ENCODE measurements around the gene SCUBE1. TPM values are rescaled to one million over a fixed set of nuclear protein-coding genes. Genes with fewer than 3 reads are reported as not detected.

SCUBE1 gene
- total and polyA plus RNA-seq, 2 donors, result 0.30 to 0.52 TPM

DNA sequence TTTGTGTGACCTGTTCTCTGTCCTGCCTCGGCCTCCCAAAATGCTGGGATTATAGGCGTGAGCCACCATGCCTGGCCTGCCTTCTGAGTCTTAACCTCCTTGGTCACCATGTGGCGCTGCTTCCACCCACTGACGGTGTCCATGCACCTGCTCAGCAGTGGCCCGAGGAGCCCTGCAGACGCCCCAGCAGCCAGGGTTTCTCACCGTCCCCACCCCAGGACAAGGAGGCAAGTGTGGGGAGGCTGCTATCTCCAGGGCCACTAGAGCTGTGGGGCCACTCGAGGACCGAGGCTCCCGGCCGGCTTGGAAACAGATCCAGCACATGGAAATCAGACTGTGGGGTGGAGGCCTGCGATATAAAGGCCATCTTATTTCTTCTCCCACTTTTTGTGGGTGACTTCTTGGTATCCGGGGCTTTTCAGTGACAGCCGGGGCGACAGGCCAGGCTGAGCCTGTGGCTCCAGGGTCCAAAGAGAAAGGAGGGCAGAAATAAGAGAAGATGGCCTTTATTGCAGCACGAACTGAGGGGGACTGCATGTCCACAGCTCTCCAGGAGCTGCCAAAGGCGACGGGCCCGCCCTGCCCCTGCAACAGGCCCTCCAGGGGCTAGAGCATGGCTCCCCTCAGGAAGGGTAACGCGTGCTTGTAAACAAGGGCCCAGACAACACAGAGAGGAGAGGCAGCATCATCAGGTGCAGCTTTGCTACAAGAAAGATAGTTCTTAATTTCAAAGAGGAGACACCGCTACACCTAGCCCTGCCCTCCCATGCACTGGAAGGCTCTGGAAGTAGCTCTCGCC is 176.8 kb downstream of the SCUBE1 start:
- peaks cover 2 to 21% of the 10 kb centered on the region in 2 donors for H3K27me3 ChIP-seq (ENCODE audit: control insufficient read depth in 2 of 2, insufficient read depth in 1 of 2, low read length in 1 of 2)
- peaks cover 0 to 7% of the 10 kb centered on the region in 2 donors for H3K4me1 ChIP-seq (ENCODE audit: control insufficient read depth in 2 of 2, insufficient read depth in 2 of 2, low read length in 2 of 2)
- WGBS, result 94% methylated on average over 23 of the region's 23 CpGs
- no peak for DNase-seq (ENCODE audit: low read depth in 6 of 9, low spot score in 9 of 9)
- H3K4me3 ChIP-seq (ENCODE audit: low read length in 2 of 2), result no peak overlapping the region
- H3K27ac ChIP-seq (ENCODE audit: low read depth in 1 of 2, low read length in 1 of 2), result no peak overlapping the region
- peaks cover 14 to 33% of the 10 kb centered on the region in 2 donors for H3K36me3 ChIP-seq (ENCODE audit: control insufficient read depth in 2 of 2, insufficient read depth in 2 of 2, low read length in 1 of 2)
- H3K9me3 ChIP-seq (ENCODE audit: control insufficient read depth in 2 of 2, insufficient read depth in 1 of 2, low read length in 1 of 2), result peaks cover 0 to 3% of the 10 kb centered on the region in 2 donors

DNA sequence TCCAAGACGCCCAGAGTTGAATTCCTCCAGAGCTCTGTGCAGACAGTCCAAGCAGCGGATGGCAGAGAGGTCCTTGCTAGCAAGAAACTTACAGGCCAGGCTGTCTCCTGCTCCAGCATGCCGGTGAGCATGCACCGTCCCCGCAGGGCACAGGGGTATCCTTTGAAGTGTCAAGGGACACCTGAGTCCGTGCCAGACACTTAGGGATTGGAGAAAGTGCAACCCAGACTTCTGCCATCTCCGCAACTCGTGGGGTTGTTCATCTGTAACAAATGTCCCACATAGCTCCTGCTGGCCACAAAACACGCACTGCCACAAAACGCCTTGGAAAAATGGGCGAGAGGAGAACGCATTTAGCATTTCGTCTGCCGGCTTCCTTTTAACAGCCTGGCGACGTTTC is 178.5 kb downstream of the SCUBE1 start:
- no peak overlapping the region for H3K4me3 ChIP-seq (ENCODE audit: low read length in 2 of 2)
- H3K27me3 ChIP-seq (ENCODE audit: control insufficient read depth in 2 of 2, insufficient read depth in 1 of 2, low read length in 1 of 2), result peaks cover 2 to 21% of the 10 kb centered on the region in 2 donors
- peaks cover 0 to 3% of the 10 kb centered on the region in 2 donors for H3K9me3 ChIP-seq (ENCODE audit: control insufficient read depth in 2 of 2, insufficient read depth in 1 of 2, low read length in 1 of 2)
- H3K27ac ChIP-seq (ENCODE audit: low read depth in 1 of 2, low read length in 1 of 2), result no peak overlapping the region
- H3K4me1 ChIP-seq (ENCODE audit: control insufficient read depth in 2 of 2, insufficient read depth in 2 of 2, low read length in 2 of 2), result peaks cover 0 to 7% of the 10 kb centered on the region in 2 donors
- 46% methylated on average over 16 of the region's 16 CpGs for WGBS
- no peak for DNase-seq (ENCODE audit: low read depth in 6 of 9, low spot score in 9 of 9)
- peaks cover 8 to 22% of the 10 kb centered on the region in 2 donors for H3K36me3 ChIP-seq (ENCODE audit: control insufficient read depth in 2 of 2, insufficient read depth in 2 of 2, low read length in 1 of 2)

DNA sequence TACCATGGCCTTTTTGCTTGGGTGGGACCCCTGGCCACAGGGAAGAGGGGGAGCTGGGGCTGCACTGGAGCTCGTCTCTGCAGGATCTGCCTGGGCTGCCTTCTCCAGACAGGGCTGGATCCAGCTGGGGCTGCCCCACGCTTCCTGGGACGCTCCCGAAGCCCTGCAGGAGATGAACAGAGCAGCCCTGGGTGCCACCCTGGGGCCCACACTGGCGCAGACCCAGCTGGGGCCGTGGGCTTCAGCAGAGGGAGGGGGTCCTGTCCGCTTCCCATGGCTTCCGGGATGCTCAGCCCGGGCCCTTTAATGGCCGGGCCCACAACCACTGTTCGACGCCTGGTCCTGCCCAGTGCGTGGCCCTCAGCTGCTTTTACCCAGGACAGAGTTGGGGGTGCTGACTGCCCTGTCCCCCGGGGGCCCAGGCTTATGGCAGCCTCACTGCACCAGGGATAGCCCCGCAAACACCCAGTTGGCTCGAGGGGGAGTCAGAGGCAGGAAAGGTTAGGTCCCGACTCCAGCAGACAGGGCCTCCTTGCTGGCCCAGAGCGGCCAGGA is 179.9 kb downstream of the SCUBE1 start:
- Histone ChIP-seq H3K4me3 (ENCODE audit: low read length in 2 of 2) (no peak overlapping the region), H3K36me3 (ENCODE audit: control insufficient read depth in 2 of 2, insufficient read depth in 2 of 2, low read length in 1 of 2) (peaks cover 8 to 11% of the 10 kb centered on the region in 2 donors)

DNA sequence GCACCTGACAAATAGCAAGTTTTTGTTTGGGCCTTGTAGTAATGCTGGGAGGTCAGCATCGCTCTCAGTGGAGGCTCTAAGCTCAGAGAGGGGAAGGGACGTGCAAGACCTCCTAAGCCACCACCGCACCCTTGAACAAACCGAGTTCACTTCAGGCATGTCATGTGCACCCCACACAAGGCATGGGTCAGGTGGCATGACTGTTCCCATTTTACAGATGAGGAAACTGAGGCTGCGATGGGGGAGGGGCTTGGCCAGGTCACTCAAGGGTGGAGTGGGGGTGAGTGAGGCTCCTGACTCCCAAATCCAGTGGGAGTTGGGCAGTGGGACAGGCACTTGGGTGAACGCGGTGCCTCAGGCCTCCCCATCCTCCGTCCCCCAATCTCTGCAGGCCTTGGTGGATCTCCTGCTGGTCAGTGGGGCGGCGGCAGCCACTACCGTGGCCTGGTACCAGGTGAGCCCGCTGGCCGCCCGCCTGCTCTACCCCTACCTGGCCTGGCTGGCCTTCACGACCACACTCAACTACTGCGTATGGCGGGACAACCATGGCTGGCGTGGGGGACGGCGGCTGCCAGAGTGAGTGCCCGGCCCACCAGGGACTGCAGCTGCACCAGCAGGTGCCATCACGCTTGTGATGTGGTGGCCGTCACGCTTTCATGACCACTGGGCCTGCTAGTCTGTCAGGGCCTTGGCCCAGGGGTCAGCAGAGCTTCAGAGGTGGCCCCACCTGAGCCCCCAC is 180.6 kb downstream of the SCUBE1 start:
- H3K9me3 ChIP-seq (ENCODE audit: control insufficient read depth in 2 of 2, insufficient read depth in 1 of 2, low read length in 1 of 2), result peaks cover 0 to 3% of the 10 kb centered on the region in 2 donors
- no peak for DNase-seq (ENCODE audit: low read depth in 6 of 9, low spot score in 9 of 9)
- H3K4me1 ChIP-seq (ENCODE audit: control insufficient read depth in 2 of 2, insufficient read depth in 2 of 2, low read length in 2 of 2), result peaks cover 0 to 7% of the 10 kb centered on the region in 2 donors
- H3K4me3 ChIP-seq (ENCODE audit: low read length in 2 of 2), result no peak overlapping the region
- H3K36me3 ChIP-seq (ENCODE audit: control insufficient read depth in 2 of 2, insufficient read depth in 2 of 2, low read length in 1 of 2), result peaks cover 2 to 8% of the 10 kb centered on the region in 2 donors
- peaks cover 2 to 21% of the 10 kb centered on the region in 2 donors for H3K27me3 ChIP-seq (ENCODE audit: control insufficient read depth in 2 of 2, insufficient read depth in 1 of 2, low read length in 1 of 2)
- no peak overlapping the region for H3K27ac ChIP-seq (ENCODE audit: low read depth in 1 of 2, low read length in 1 of 2)
- WGBS, result 98% methylated on average over 24 of the region's 24 CpGs

More for the DNA sequence above, 179.9 kb downstream of the SCUBE1 start:
- Histone ChIP-seq H3K27me3 (ENCODE audit: control insufficient read depth in 2 of 2, insufficient read depth in 1 of 2, low read length in 1 of 2) (peaks cover 2 to 21% of the 10 kb centered on the region in 2 donors), H3K27ac (ENCODE audit: low read depth in 1 of 2, low read length in 1 of 2) (no peak overlapping the region), H3K9me3 (ENCODE audit: control insufficient read depth in 2 of 2, insufficient read depth in 1 of 2, low read length in 1 of 2) (peaks cover 0 to 3% of the 10 kb centered on the region in 2 donors), H3K4me1 (ENCODE audit: control insufficient read depth in 2 of 2, insufficient read depth in 2 of 2, low read length in 2 of 2) (peaks cover 0 to 7% of the 10 kb centered on the region in 2 donors)
- 95% methylated on average over 18 of the region's 18 CpGs for WGBS
- DNase-seq (ENCODE audit: low read depth in 6 of 9, low spot score in 9 of 9), result no peak

DNA sequence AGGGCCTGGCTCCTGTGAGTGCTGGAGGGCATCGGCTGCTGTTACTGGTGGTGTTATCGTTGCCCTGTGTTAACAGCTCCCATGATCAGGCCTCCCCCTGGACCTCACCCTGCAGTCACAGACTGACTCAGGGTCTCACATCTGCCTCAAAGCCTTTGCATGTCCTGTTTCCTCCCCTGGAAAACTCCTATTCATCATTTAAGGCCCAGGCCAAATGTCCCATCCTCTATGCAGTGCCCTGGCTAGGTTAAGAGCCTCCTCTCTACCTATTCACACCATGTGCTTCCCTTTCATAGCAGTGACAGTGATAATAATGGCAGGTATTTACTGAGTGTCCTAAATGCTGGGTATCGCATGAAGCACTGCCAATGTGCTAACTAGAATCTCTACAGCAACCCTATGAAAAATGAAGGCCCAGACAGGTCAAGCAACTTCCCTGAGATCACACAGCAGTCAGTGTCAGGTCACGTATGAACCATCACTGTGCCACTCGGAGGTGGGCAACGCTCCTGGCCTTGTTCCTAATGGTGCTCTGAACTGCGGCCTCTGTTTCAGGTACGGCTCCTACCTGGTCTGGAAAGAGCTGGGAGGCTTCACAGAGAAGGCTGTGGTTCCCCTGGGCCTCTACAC is 182.6 kb downstream of the SCUBE1 start:
- H3K27me3 ChIP-seq (ENCODE audit: control insufficient read depth in 2 of 2, insufficient read depth in 1 of 2, low read length in 1 of 2), result peaks cover 2 to 21% of the 10 kb centered on the region in 2 donors
- H3K36me3 ChIP-seq (ENCODE audit: control insufficient read depth in 2 of 2, insufficient read depth in 2 of 2, low read length in 1 of 2), result no peaks in the 10 kb centered on the region
- peaks cover 0 to 3% of the 10 kb centered on the region in 2 donors for H3K9me3 ChIP-seq (ENCODE audit: control insufficient read depth in 2 of 2, insufficient read depth in 1 of 2, low read length in 1 of 2)
- WGBS, result 98% methylated on average over 8 of the region's 8 CpGs
- peaks cover 0 to 7% of the 10 kb centered on the region in 2 donors for H3K4me1 ChIP-seq (ENCODE audit: control insufficient read depth in 2 of 2, insufficient read depth in 2 of 2, low read length in 2 of 2)
- no peak overlapping the region for H3K27ac ChIP-seq (ENCODE audit: low read depth in 1 of 2, low read length in 1 of 2)
- H3K4me3 ChIP-seq (ENCODE audit: low read length in 2 of 2), result no peak overlapping the region
- DNase-seq (ENCODE audit: low read depth in 6 of 9, low spot score in 9 of 9), result no peak

DNA sequence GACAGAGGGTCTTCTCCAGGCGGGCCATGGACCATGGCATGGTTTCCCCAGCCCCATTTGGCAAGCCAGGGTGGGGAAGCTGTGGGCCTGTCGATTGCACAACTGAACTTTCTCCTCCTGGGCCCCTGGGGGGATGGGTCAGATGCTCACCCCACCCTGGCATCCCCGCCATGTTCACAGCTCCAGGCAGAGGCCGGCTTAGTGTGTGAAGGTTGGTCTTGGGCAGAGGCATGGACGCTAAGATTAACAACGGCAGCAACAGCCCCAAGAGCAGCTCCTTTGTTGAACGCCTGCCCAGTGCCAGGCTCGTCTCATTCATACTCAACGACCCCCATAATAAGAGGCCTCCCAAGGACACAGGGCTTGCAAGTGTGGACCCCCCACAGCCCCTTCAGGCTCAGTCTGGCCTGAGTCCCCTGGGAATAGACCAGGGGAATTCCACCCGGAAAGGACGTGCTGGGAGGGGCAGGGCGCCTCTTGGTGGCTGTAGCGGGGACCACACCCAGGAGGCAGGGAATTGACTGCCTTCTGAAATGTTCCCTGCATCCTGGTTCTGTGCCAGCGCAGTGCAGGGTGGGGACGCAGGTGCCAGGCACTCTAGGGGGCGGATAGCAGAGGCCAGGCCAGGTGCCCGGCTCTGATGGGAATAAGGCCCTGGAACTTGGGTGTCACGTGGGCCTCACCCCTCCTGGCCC is 183.5 kb downstream of the SCUBE1 start:
- peaks cover 0 to 5% of the 10 kb centered on the region in 2 donors for H3K4me1 ChIP-seq (ENCODE audit: control insufficient read depth in 2 of 2, insufficient read depth in 2 of 2, low read length in 2 of 2)
- H3K36me3 ChIP-seq (ENCODE audit: control insufficient read depth in 2 of 2, insufficient read depth in 2 of 2, low read length in 1 of 2), result no peaks in the 10 kb centered on the region
- no peak overlapping the region for H3K27ac ChIP-seq (ENCODE audit: low read depth in 1 of 2, low read length in 1 of 2)
- no peak for DNase-seq (ENCODE audit: low read depth in 6 of 9, low spot score in 9 of 9)
- H3K9me3 ChIP-seq (ENCODE audit: control insufficient read depth in 2 of 2, insufficient read depth in 1 of 2, low read length in 1 of 2), result peaks cover 0 to 3% of the 10 kb centered on the region in 2 donors
- no peak overlapping the region for H3K4me3 ChIP-seq (ENCODE audit: low read length in 2 of 2)
- WGBS, result 94% methylated on average over 18 of the region's 18 CpGs
- H3K27me3 ChIP-seq (ENCODE audit: control insufficient read depth in 2 of 2, insufficient read depth in 1 of 2, low read length in 1 of 2), result peaks cover 2 to 16% of the 10 kb centered on the region in 2 donors

DNA sequence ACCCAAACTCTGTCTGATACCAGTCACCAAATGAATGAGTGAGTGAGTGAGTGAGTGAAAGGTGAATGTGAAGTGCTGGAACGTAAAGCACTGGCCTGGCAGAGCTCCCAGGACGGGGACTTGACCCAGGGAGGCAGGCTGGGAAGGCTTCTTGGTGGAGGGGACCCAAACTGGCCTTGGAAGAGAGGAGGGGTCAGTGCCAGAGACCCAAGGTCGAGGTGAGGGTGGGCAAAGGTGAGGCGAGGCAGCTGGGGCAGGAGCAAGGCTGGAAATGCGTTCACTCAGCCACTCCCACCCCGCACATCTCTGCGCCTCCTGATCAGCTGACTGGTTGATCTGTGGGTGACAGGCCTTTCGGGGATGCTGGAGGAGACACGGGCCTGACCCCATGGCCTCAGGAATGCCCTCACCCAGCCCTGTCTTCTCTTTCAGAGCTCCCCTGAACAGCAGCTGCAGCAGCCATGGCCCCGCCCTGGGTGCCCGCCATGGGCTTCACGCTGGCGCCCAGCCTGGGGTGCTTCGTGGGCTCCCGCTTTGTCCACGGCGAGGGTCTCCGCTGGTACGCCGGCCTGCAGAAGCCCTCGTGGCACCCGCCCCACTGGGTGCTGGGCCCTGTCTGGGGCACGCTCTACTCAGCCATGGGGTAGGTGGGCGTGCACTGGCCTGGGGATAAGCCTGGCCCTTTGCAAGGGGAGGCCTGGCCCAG is 184.2 kb downstream of the SCUBE1 start:
- no peaks in the 10 kb centered on the region for H3K36me3 ChIP-seq (ENCODE audit: control insufficient read depth in 2 of 2, insufficient read depth in 2 of 2, low read length in 1 of 2)
- no peaks in the 10 kb centered on the region for H3K9me3 ChIP-seq (ENCODE audit: control insufficient read depth in 2 of 2, insufficient read depth in 1 of 2, low read length in 1 of 2)
- H3K4me1 ChIP-seq (ENCODE audit: control insufficient read depth in 2 of 2, insufficient read depth in 2 of 2, low read length in 2 of 2), result peaks cover 0 to 2% of the 10 kb centered on the region in 2 donors
- no peak for DNase-seq (ENCODE audit: low read depth in 6 of 9, low spot score in 9 of 9)
- WGBS, result 96% methylated on average over 24 of the region's 24 CpGs
- H3K27me3 ChIP-seq (ENCODE audit: control insufficient read depth in 2 of 2, insufficient read depth in 1 of 2, low read length in 1 of 2), result peaks cover 0 to 9% of the 10 kb centered on the region in 2 donors
- no peak overlapping the region for H3K4me3 ChIP-seq (ENCODE audit: low read length in 2 of 2)
- H3K27ac ChIP-seq (ENCODE audit: low read depth in 1 of 2, low read length in 1 of 2), result no peak overlapping the region

Data from thymus (tissue), 11 donors.